Thoracic aorta (tissue), 2 donors: ENCODE data around the gene PNKD. TPM values are rescaled to one million over a fixed set of nuclear protein-coding genes. Genes with fewer than 3 reads are reported as not detected.

Experiments used
- ATAC-seq: fragments of 150-250 bp; one replicate; pipeline ENCODE4 v1.8.0; 2017; ENCODE audit warnings: low read depth; ENCODE audit not compliant: insufficient number of reproducible peaks, low FRiP score
- DNase-seq: peaks from one replicate; pipeline ENCODE4 v3.0.0-alpha.2; 2020; ENCODE audit warnings: low spot score
- H3K27ac ChIP-seq, 2 donors: fragments of 200-600 bp; sonication (generic); 1 replicate in 1 of 2; 2 replicates in 1 of 2; pipeline ENCODE4 v1.5.1; 2016; ENCODE audit warnings: mild to moderate bottlenecking in 2 of 2, moderate library complexity in 2 of 2
- H3K27me3 ChIP-seq: fragments of 200-600 bp; sonication (generic); replicated peaks from 2 replicates; pipeline ENCODE4 v1.6.0; 2016; ENCODE audit warnings: mild to moderate bottlenecking; ENCODE audit not compliant: insufficient read depth
- H3K36me3 ChIP-seq: fragments of 200-600 bp; sonication (generic); one replicate; pipeline ENCODE4 v1.5.1; 2016
- H3K4me1 ChIP-seq, 2 donors: fragments of 200-600 bp; sonication (generic); 1 replicate in 1 of 2; 2 replicates in 1 of 2; pipeline versions ENCODE4 v1.5.1 to v1.6.0; 2016; ENCODE audit warnings: low read depth in 2 of 2, mild to moderate bottlenecking in 1 of 2; ENCODE audit not compliant: control insufficient read depth in 1 of 2
- H3K4me3 ChIP-seq: fragments of 200-600 bp; sonication (generic); 2 replicates; pipeline ENCODE4 v1.5.1; 2016; ENCODE audit warnings: mild to moderate bottlenecking
- H3K9me3 ChIP-seq: fragments of 200-600 bp; sonication (generic); 2 replicates; pipeline ENCODE4 v1.5.1; 2016
- CTCF ChIP-seq: fragments of 200-600 bp; sonication (generic); IDR thresholded peaks from one replicate; pipeline ENCODE4 v1.5.1; 2019; ENCODE audit warnings: antibody characterized with exemption
- total RNA-seq, 2 donors: library from RNA; depleted of rRNA; stranded (reverse); fragments of >200 nt; gene quantifications; one replicate each; pipeline versions ENCODE4 v1.1.0 to v1.2.3, GENCODE V29; 2016

The PNKD gene
- total RNA-seq, 2 donors from 2014 or later = 19.4 to 38.4 TPM

DNA sequence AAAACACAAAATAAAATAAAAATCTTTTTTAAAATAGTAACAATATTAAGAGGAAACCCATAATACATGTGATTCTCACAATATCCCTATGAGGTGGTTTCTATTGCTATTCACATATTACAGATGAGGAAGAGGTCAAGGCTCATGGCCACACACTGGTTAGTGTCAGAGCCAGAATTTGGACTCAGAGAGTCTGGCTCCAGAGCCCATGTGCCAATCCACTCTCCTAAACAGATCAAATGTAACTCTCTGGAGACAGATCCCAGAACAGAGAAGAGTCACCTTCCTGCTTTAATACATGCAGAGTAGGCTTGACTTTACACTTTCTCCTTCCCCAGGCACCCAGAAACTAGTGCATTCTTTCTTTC, 101.6 kb downstream of the PNKD start:
- DNase-seq = no peak
- H3K36me3 ChIP-seq = no peaks in the 10 kb centered on the region
- no peak for TF ChIP-seq CTCF
- no peak for ATAC-seq
- no peak overlapping the region for H3K4me3 ChIP-seq
- H3K4me1 ChIP-seq = peaks cover 0 to 20% of the 10 kb centered on the region in 2 donors
- no peak overlapping the region for H3K27ac ChIP-seq
- H3K9me3 ChIP-seq = no peaks in the 10 kb centered on the region
- no peaks in the 10 kb centered on the region for H3K27me3 ChIP-seq

- DNase-seq = no peak
- no peak for TF ChIP-seq CTCF
- H3K4me1 ChIP-seq = no peaks in the 10 kb centered on the region
- ATAC-seq = no peak
- H3K27me3 ChIP-seq = no peaks in the 10 kb centered on the region
- no peak overlapping the region for H3K27ac ChIP-seq
- H3K36me3 ChIP-seq = no peaks in the 10 kb centered on the region
- no peaks in the 10 kb centered on the region for H3K9me3 ChIP-seq
- no peak overlapping the region for H3K4me3 ChIP-seq
Measured at GRCh38 chr2:218374795-218375194, 104.5 kb downstream of the PNKD start.

GRCh38 chr2:218375212-218375611, 104.9 kb downstream of the PNKD start:
- no peak for TF ChIP-seq CTCF
- H3K4me3 ChIP-seq = no peak overlapping the region
- no peak for ATAC-seq
- no peak overlapping the region for H3K27ac ChIP-seq
- H3K27me3 ChIP-seq = no peaks in the 10 kb centered on the region
- H3K4me1 ChIP-seq = no peaks in the 10 kb centered on the region
- no peaks in the 10 kb centered on the region for H3K36me3 ChIP-seq
- DNase-seq = no peak
- H3K9me3 ChIP-seq = no peaks in the 10 kb centered on the region

DNA sequence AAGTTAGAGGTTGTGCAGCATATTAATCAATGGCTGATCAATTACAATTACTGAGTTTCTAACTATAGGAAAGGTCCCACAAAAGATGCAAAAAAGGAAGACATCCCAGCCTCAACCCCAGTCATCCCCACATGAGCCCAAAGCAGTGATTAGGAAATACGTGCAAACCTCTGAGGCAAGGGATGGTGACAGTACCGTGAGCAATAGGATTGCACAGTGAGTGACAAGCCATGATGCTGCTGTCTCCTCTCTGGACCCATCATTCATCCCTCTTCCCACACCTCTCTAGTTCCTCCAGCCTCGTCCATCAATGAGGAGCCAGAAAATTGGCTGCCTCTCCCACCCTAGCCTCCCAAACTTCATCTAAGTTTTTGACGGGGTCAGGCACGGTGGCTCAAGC, 107.7 kb downstream of the PNKD start:
- Histone ChIP-seq H3K27ac (no peak overlapping the region), H3K36me3 (no peaks in the 10 kb centered on the region), H3K9me3 (no peaks in the 10 kb centered on the region), H3K4me3 (no peak overlapping the region), H3K27me3 (no peaks in the 10 kb centered on the region), H3K4me1 (no peaks in the 10 kb centered on the region)
- TF ChIP-seq CTCF = no peak
- ATAC-seq (no peak), DNase-seq (no peak)

GRCh38 chr2:218381916-218382366, 111.6 kb downstream of the PNKD start, which contains the start of gene SLC11A1:
TSS of gene SLC11A1 (plus strand) at chr2:218382273. CDS start at chr2:218382369, 96 bp downstream.
- DNase-seq = no peak
- Histone ChIP-seq H3K27me3 (no peaks in the 10 kb centered on the region), H3K36me3 (no peaks in the 10 kb centered on the region), H3K4me3 (peak within 1 kb of the TSS; percentile 58), H3K9me3 (no peaks in the 10 kb centered on the region), H3K27ac (peak within 1 kb of the TSS in 1 of 2 donors; percentile 56), H3K4me1 (peaks cover 0 to under 1% of the 10 kb centered on the region in 2 donors)
- no peak for ATAC-seq
- TF ChIP-seq CTCF = no peak
